Sciatic nerve (tissue), 2 donors: ENCODE data around the gene BSCL2. TPM values are rescaled to one million over a fixed set of nuclear protein-coding genes. Genes with fewer than 3 reads are reported as not detected.
"Not testable (repeated sequence)": the region's sequence is repeated elsewhere in the genome, so short reads cannot be mapped to it uniquely, and the experiment has no call there.

Experiments used
- ATAC-seq: fragments of 200-7000 bp; cut with Tn5 transposase; one replicate; pipeline ENCODE4 v1.9.1; 2020; ENCODE audit warnings: mild to moderate bottlenecking, moderate library complexity
- DNase-seq: peaks from one replicate; pipeline ENCODE4 v3.0.0-alpha.2; 2020; ENCODE audit warnings: low spot score
- intact Hi-C: fragments of 100-400 bp; cut with DNase I; formaldehyde crosslinking; loops from one replicate; pipeline ENCODE4 v1.14.2; 2022
- total RNA-seq: library from RNA; stranded (reverse); fragmentation: NEBNext Ultra II Directional; extraction: Animal tissue kit (Norgen Biotek cat#: 25700); gene quantifications from one replicate; pipeline ENCODE4 v1.2.1, GENCODE V29; 2021
- donor health status: DM: no; HTN: no; CAD: no.
- donor health status: DM: no; HTN: no; CAD: no.

Gene BSCL2
- total RNA-seq, 1 donor from 2014 or later = 44.5 TPM

- intact Hi-C loops = no loop called here
- ATAC-seq (no peak), DNase-seq (peak; percentile 18)
Measured at GRCh38 chr11:62724171-62724570, 16.9 kb upstream of the BSCL2 start.

- ATAC-seq (no peak), DNase-seq (peak; percentile 5)
- intact Hi-C loops = no loop called here
Measured at GRCh38 chr11:62721994-62722393, 14.8 kb upstream of the BSCL2 start.

- DNase-seq (peak; percentile 1), ATAC-seq (no peak)
- intact Hi-C loops = no loop called here
Measured at GRCh38 chr11:62719302-62719978, 12.2 kb upstream of the BSCL2 start.

- DNase-seq (no peak), ATAC-seq (no peak)
Measured at GRCh38 chr11:62716816-62717215, 9.6 kb upstream of the BSCL2 start.

GRCh38 chr11:62716206-62716605, 9.0 kb upstream of the BSCL2 start:
- intact Hi-C loops = no loop called here
- no peak for ATAC-seq
- no peak for DNase-seq

More at GRCh38 chr11:62716816-62717215, 9.6 kb upstream of the BSCL2 start:
- intact Hi-C loops = no loop called here

GRCh38 chr11:62715150-62716130, 8.2 kb upstream of the BSCL2 start:
- intact Hi-C loops = no loop called here
- ATAC-seq (no peak), DNase-seq (peak; percentile 13)

- ATAC-seq = no peak
- DNase-seq = peak; percentile 19
- intact Hi-C loops = no loop called here
Measured at GRCh38 chr11:62713343-62713742, 6.1 kb upstream of the BSCL2 start.

- no peak for ATAC-seq
- DNase-seq = no peak
- intact Hi-C loops = no loop called here
Measured at GRCh38 chr11:62712861-62713260, 5.6 kb upstream of the BSCL2 start.

GRCh38 chr11:62712276-62712812, 5.1 kb upstream of the BSCL2 start:
- intact Hi-C loops = no loop called here
- ATAC-seq = no peak
- DNase-seq = peak; percentile 13

- intact Hi-C loops = no loop called here
- no peak for ATAC-seq
- no peak for DNase-seq
Measured at GRCh38 chr11:62710001-62710345, 2.7 kb upstream of the BSCL2 start.

- DNase-seq (peak; percentile 98), ATAC-seq (peak; percentile 94)
- intact Hi-C loops = no loop called here
Measured at GRCh38 chr11:62709247-62710000, 2.2 kb upstream of the BSCL2 start.

- intact Hi-C loops = no loop called here
- peak; percentile 0 for ATAC-seq
- DNase-seq = no peak
Measured at GRCh38 chr11:62708793-62709192, 1.6 kb upstream of the BSCL2 start.

GRCh38 chr11:62708392-62708791, 1.2 kb upstream of the BSCL2 start:
- intact Hi-C loops = no loop called here
- no peak for DNase-seq
- no peak for ATAC-seq

GRCh38 chr11:62706850-62707247, 375 bp downstream of the BSCL2 start:
- DNase-seq (no peak), ATAC-seq (no peak)
- intact Hi-C loops = no loop called here

GRCh38 chr11:62705880-62706849, 1.1 kb downstream of the BSCL2 start:
- intact Hi-C loops = no loop called here
- DNase-seq (peak; percentile 96), ATAC-seq (peak; percentile 90)

- intact Hi-C loops = no loop called here
- DNase-seq (no peak), ATAC-seq (no peak)
Measured at GRCh38 chr11:62705413-62705812, 1.8 kb downstream of the BSCL2 start.

- intact Hi-C loops, DNase-seq: not testable (repeated sequence)
Measured at GRCh38 chr11:62703921-62704320, 3.3 kb downstream of the BSCL2 start.

GRCh38 chr11:62702246-62702645, 5.0 kb downstream of the BSCL2 start:
- intact Hi-C loops = no loop called here
- no peak for DNase-seq

More at GRCh38 chr11:62703921-62704320, 3.3 kb downstream of the BSCL2 start:
- ATAC-seq = not testable (repeated sequence)

More at GRCh38 chr11:62702246-62702645, 5.0 kb downstream of the BSCL2 start:
- no peak for ATAC-seq
